Subcutaneous abdominal adipose tissue (tissue), 5 donors: ENCODE measurements around the gene HS2ST1.
"Not testable (repeated sequence)": the region's sequence is repeated elsewhere in the genome, so short reads cannot be mapped to it uniquely, and the experiment has no call there.

Experiments used
- H3K27ac ChIP-seq: one replicate; pipeline ENCODE4 v1.7.0; 2013; ENCODE audit warnings: low read depth, mild to moderate bottlenecking, inconsistent platforms, low read length, moderate library complexity
- H3K27me3 ChIP-seq, 5 donors: one replicate each; pipeline ENCODE4 v1.7.0; 2013; ENCODE audit warnings: low read length in 5 of 5, inconsistent platforms in 1 of 5; ENCODE audit not compliant: control insufficient read depth in 5 of 5, insufficient read depth in 4 of 5
- H3K36me3 ChIP-seq, 5 donors: one replicate each; pipeline ENCODE4 v1.7.0; 2013; ENCODE audit warnings: low read length in 5 of 5; ENCODE audit not compliant: control insufficient read depth in 5 of 5, insufficient read depth in 5 of 5
- H3K4me1 ChIP-seq, 5 donors: one replicate each; pipeline ENCODE4 v1.7.0; 2013; ENCODE audit warnings: low read length in 5 of 5, mild to moderate bottlenecking in 3 of 5, moderate library complexity in 1 of 5; ENCODE audit not compliant: control insufficient read depth in 5 of 5, insufficient read depth in 5 of 5
- H3K4me3 ChIP-seq, 5 donors: one replicate each; pipeline ENCODE4 v1.7.0; 2013; ENCODE audit warnings: low read length in 5 of 5, low read depth in 1 of 5
- H3K9ac ChIP-seq, 5 donors: one replicate each; pipeline ENCODE4 v1.7.0; 2013; ENCODE audit warnings: low read length in 5 of 5, mild to moderate bottlenecking in 4 of 5, moderate library complexity in 3 of 5
- H3K9me3 ChIP-seq, 5 donors: one replicate each; pipeline ENCODE4 v1.7.0; 2013; ENCODE audit warnings: low read length in 5 of 5; ENCODE audit not compliant: control insufficient read depth in 5 of 5
- donor health status: healthy.
- donor health status: healthy.
- donor health status: healthy.
- donor health status: healthy.
- donor health status: healthy.

HS2ST1 gene

GRCh38 chr1:86983677-86984076 lies 69.2 kb downstream of the HS2ST1 start:
- not testable (repeated sequence) for H3K9me3 ChIP-seq, H3K4me3 ChIP-seq, H3K9ac ChIP-seq, H3K27ac ChIP-seq, H3K27me3 ChIP-seq, H3K4me1 ChIP-seq, H3K36me3 ChIP-seq

GRCh38 chr1:86987446-86987845 lies 73.0 kb downstream of the HS2ST1 start:
- H3K27ac ChIP-seq: no peak overlapping the region
- no peak overlapping the region for H3K4me3 ChIP-seq
- H3K9me3 ChIP-seq: no peaks in the 10 kb centered on the region
- H3K36me3 ChIP-seq: no peaks in the 10 kb centered on the region
- H3K9ac ChIP-seq: no peak overlapping the region
- H3K4me1 ChIP-seq: no peaks in the 10 kb centered on the region
- H3K27me3 ChIP-seq: no peaks in the 10 kb centered on the region

- no peak overlapping the region for H3K27ac ChIP-seq
- H3K4me1 ChIP-seq: no peaks in the 10 kb centered on the region
- H3K36me3 ChIP-seq: no peaks in the 10 kb centered on the region
- no peaks in the 10 kb centered on the region for H3K9me3 ChIP-seq
- no peak overlapping the region for H3K4me3 ChIP-seq
- H3K9ac ChIP-seq: no peak overlapping the region
- no peaks in the 10 kb centered on the region for H3K27me3 ChIP-seq
Observed at GRCh38 chr1:86988835-86989234, 74.4 kb downstream of the HS2ST1 start.

- not testable (repeated sequence) for H3K4me1 ChIP-seq, H3K27me3 ChIP-seq, H3K9ac ChIP-seq, H3K36me3 ChIP-seq, H3K9me3 ChIP-seq, H3K4me3 ChIP-seq, H3K27ac ChIP-seq
Observed at GRCh38 chr1:86989690-86990089, 75.3 kb downstream of the HS2ST1 start.

- Histone ChIP-seq H3K9me3 (no peaks in the 10 kb centered on the region), H3K27ac (no peak overlapping the region), H3K4me1 (no peaks in the 10 kb centered on the region), H3K36me3 (no peaks in the 10 kb centered on the region), H3K27me3 (no peaks in the 10 kb centered on the region), H3K9ac (no peak overlapping the region), H3K4me3 (no peak overlapping the region)
Observed at GRCh38 chr1:86990826-86991225, 76.4 kb downstream of the HS2ST1 start.

GRCh38 chr1:86991549-86992186 lies 77.2 kb downstream of the HS2ST1 start:
- Histone ChIP-seq H3K4me3 (no peak overlapping the region), H3K27me3 (no peaks in the 10 kb centered on the region), H3K4me1 (no peaks in the 10 kb centered on the region), H3K27ac (no peak overlapping the region), H3K9ac (no peak overlapping the region), H3K36me3 (no peaks in the 10 kb centered on the region), H3K9me3 (no peaks in the 10 kb centered on the region)

GRCh38 chr1:86992861-86993260 lies 78.4 kb downstream of the HS2ST1 start:
- Histone ChIP-seq H3K9me3 (no peaks in the 10 kb centered on the region), H3K4me1 (no peaks in the 10 kb centered on the region), H3K27me3 (no peaks in the 10 kb centered on the region), H3K27ac (no peak overlapping the region), H3K9ac (no peak overlapping the region), H3K4me3 (no peak overlapping the region), H3K36me3 (no peaks in the 10 kb centered on the region)

GRCh38 chr1:86993269-86993985 lies 79.0 kb downstream of the HS2ST1 start:
- H3K9me3 ChIP-seq: no peaks in the 10 kb centered on the region
- no peaks in the 10 kb centered on the region for H3K36me3 ChIP-seq
- H3K9ac ChIP-seq: peak overlapping the region in 1 of 5 donors; percentile 40
- no peaks in the 10 kb centered on the region for H3K4me1 ChIP-seq
- no peaks in the 10 kb centered on the region for H3K27me3 ChIP-seq
- H3K27ac ChIP-seq: no peak overlapping the region
- no peak overlapping the region for H3K4me3 ChIP-seq

GRCh38 chr1:86994061-86994460 lies 79.6 kb downstream of the HS2ST1 start:
- H3K36me3 ChIP-seq: no peaks in the 10 kb centered on the region
- no peak overlapping the region for H3K4me3 ChIP-seq
- H3K9ac ChIP-seq: no peak overlapping the region
- H3K9me3 ChIP-seq: no peaks in the 10 kb centered on the region
- no peaks in the 10 kb centered on the region for H3K27me3 ChIP-seq
- no peak overlapping the region for H3K27ac ChIP-seq
- no peaks in the 10 kb centered on the region for H3K4me1 ChIP-seq

- Histone ChIP-seq H3K4me1 (no peaks in the 10 kb centered on the region), H3K36me3 (no peaks in the 10 kb centered on the region), H3K4me3 (no peak overlapping the region), H3K9me3 (no peaks in the 10 kb centered on the region), H3K9ac (no peak overlapping the region), H3K27ac (no peak overlapping the region), H3K27me3 (no peaks in the 10 kb centered on the region)
Observed at GRCh38 chr1:86997538-86997937, 83.1 kb downstream of the HS2ST1 start.
